HCT116 (cell line): ENCODE data around the gene CNTNAP5. TPM values are rescaled to one million over a fixed set of nuclear protein-coding genes. Genes with fewer than 3 reads are reported as not detected.

Experiments used
- ATAC-seq: fragments of 200-7000 bp; cut with Tn5 transposase; 2 replicates; pipeline ENCODE4 v1.9.1; 2020; ENCODE audit warnings: mild to moderate bottlenecking, moderate library complexity
- BruUV-seq: library from RNA; stranded (reverse); fragments of 400-500 nt; replicated peaks from 2 replicates; lab custom pipeline; 2021; lab: Mats Ljungman, UMichigan
- CTCF ChIA-PET: fragments of 300-600 bp; sonication (Branson Sonifier 250); formaldehyde crosslinking; loops from one replicate; lab custom pipeline; 2021; ENCODE audit warnings: antibody characterized with exemption; lab: Charles Lee
- POLR2A ChIA-PET: fragments of 300-600, 350-600 bp; sonication (Branson Sonifier 250); formaldehyde crosslinking; loops from one replicate; lab custom pipeline; 2021; ENCODE audit warnings: antibody characterized with exemption; lab: Charles Lee
- RAD21 ChIA-PET, 2 experiments: fragments of 300-600 bp; sonication (Branson Sonifier 250); formaldehyde crosslinking; loops; one replicate each; lab custom pipeline; 2023; ENCODE audit warnings: low total read pairs in 2 of 2; ENCODE audit not compliant: uncharacterized antibody in 2 of 2, unreplicated experiment in 2 of 2, low non-redundant PET in 1 of 2; lab: Charles Lee
- DNase-seq: peaks from one replicate; pipeline ENCODE4 v3.0.0-alpha.2; 2010; ENCODE audit warnings: low read depth, low spot score
- H2AFZ ChIP-seq: fragments of 200-600 bp; shearing (Covaris generic), sonication (generic); 2 replicates; pipeline ENCODE4 v1.6.1; 2017; ENCODE audit warnings: low read depth, mixed run types, mixed read lengths, antibody characterized with exemption, low read length; ENCODE audit not compliant: poor library complexity, severe bottlenecking
- H3K27ac ChIP-seq: 2 replicates; pipeline ENCODE4 v1.5.1; 2012; ENCODE audit warnings: low read depth, low read length
- H3K27me3 ChIP-seq: fragments of 200-600 bp; sonication (generic); 2 replicates; pipeline ENCODE4 v1.6.1; 2016; ENCODE audit warnings: mixed run types, low read length, mixed read lengths; ENCODE audit not compliant: insufficient read depth
- H3K36me3 ChIP-seq, 2 experiments: fragments of 200-500 bp in 1 of 2; fragments of 200-600 bp in 1 of 2; sonication (Bioruptor generic) in 1 of 2; sonication (generic) in 1 of 2; 2 replicates each; pipeline versions ENCODE4 v1.5.1 to v1.6.1; 2014 to 2016; ENCODE audit warnings: low read length in 2 of 2, inconsistent platforms in 1 of 2, mixed read lengths in 1 of 2, mixed run types in 1 of 2; ENCODE audit not compliant: insufficient read depth in 2 of 2, control insufficient read depth in 1 of 2
- H3K4me1 ChIP-seq, 2 experiments: fragments of 200-600 bp in 1 of 2; sonication (generic) in 1 of 2; 2 replicates each; pipeline versions ENCODE4 v1.5.1 to v1.6.1; 2012 to 2017; ENCODE audit warnings: low read length in 2 of 2, inconsistent platforms in 1 of 2, mild to moderate bottlenecking in 1 of 2, mixed read lengths in 1 of 2, mixed run types in 1 of 2, moderate library complexity in 1 of 2; ENCODE audit not compliant: insufficient read depth in 2 of 2, control insufficient read depth in 1 of 2
- H3K4me2 ChIP-seq: fragments of 200-600 bp; sonication (generic); 2 replicates; pipeline ENCODE4 v1.6.1; 2017; ENCODE audit warnings: mixed run types, low read length, mixed read lengths
- H3K4me3 ChIP-seq, 2 experiments: fragments of 200-600 bp in 1 of 2; sonication (generic) in 1 of 2; replicated peaks in 1 of 2; 2 replicates each; pipeline ENCODE4 v1.5.1; 2011 to 2016; ENCODE audit warnings: low read length in 2 of 2, control low read depth in 1 of 2, low read depth in 1 of 2, mild to moderate bottlenecking in 1 of 2, mixed read lengths in 1 of 2, mixed run types in 1 of 2
- H3K79me2 ChIP-seq: fragments of 200-600 bp; sonication (generic); 2 replicates; pipeline ENCODE4 v1.6.1; 2017; ENCODE audit warnings: mild to moderate bottlenecking, mixed run types, low read length, moderate library complexity, mixed read lengths; ENCODE audit not compliant: insufficient read depth
- H3K9ac ChIP-seq: fragments of 200-600 bp; sonication (generic); 2 replicates; pipeline ENCODE4 v1.6.1; 2016; ENCODE audit warnings: low read length, mixed read lengths
- H3K9me2 ChIP-seq: fragments of 200-600 bp; sonication (generic), shearing (Covaris generic); 2 replicates; pipeline ENCODE4 v1.6.1; 2017; ENCODE audit warnings: mixed run types, mild to moderate bottlenecking, moderate library complexity; ENCODE audit not compliant: insufficient read depth
- H3K9me3 ChIP-seq, 2 experiments: fragments of 200-500 bp in 1 of 2; fragments of 200-600 bp in 1 of 2; sonication (Bioruptor generic) in 1 of 2; sonication (generic) in 1 of 2; 2 replicates each; pipeline ENCODE4 v1.6.1; 2014 to 2017; ENCODE audit warnings: low read length in 2 of 2, mixed read lengths in 2 of 2, inconsistent platforms in 1 of 2, low read depth in 1 of 2, mild to moderate bottlenecking in 1 of 2, mixed run types in 1 of 2, moderate library complexity in 1 of 2; ENCODE audit not compliant: control insufficient read depth in 1 of 2, insufficient read depth in 1 of 2
- H4K20me1 ChIP-seq: fragments of 200-600 bp; sonication (generic), shearing (Covaris generic); 2 replicates; pipeline ENCODE4 v1.6.1; 2017; ENCODE audit warnings: mixed run types, mild to moderate bottlenecking, moderate library complexity; ENCODE audit not compliant: insufficient read depth
- EGR1 ChIP-seq: IDR thresholded peaks from 2 replicates; pipeline ENCODE4 v1.6.1; 2012; ENCODE audit warnings: low read depth
- ELF1 ChIP-seq: IDR thresholded peaks from 2 replicates; pipeline ENCODE4 v1.6.1; 2012; ENCODE audit warnings: low read depth, borderline replicate concordance
- EZH2 ChIP-seq: fragments of 200-600 bp; sonication (generic); IDR thresholded peaks from 2 replicates; pipeline ENCODE4 v1.6.1; 2017; ENCODE audit warnings: antibody characterized with exemption, mixed run types
- EZH2phosphoT487 ChIP-seq: fragments of 200-600 bp; IDR thresholded peaks from 2 replicates; pipeline ENCODE4 v1.6.1; 2018; ENCODE audit warnings: antibody characterized with exemption, borderline replicate concordance
- JUND ChIP-seq: IDR thresholded peaks from 2 replicates; pipeline ENCODE4 v1.6.1; 2012
- POLR2AphosphoS5 ChIP-seq: IDR thresholded peaks from 2 replicates; pipeline ENCODE4 v1.6.1; 2011; ENCODE audit warnings: mild to moderate bottlenecking, low read depth, low read length, moderate library complexity
- SP1 ChIP-seq: IDR thresholded peaks from 2 replicates; pipeline ENCODE4 v1.6.1; 2012; ENCODE audit warnings: low read depth
- SRF ChIP-seq: IDR thresholded peaks from 2 replicates; pipeline ENCODE4 v1.6.1; 2012; ENCODE audit warnings: low read depth
- TCF7L2 ChIP-seq: IDR thresholded peaks from 2 replicates; pipeline ENCODE4 v1.7.0; 2011; ENCODE audit warnings: borderline replicate concordance, inconsistent platforms; ENCODE audit not compliant: insufficient read depth, insufficient read length; ENCODE audit errors: extremely low read depth
- YY1 ChIP-seq: IDR thresholded peaks from 2 replicates; pipeline ENCODE4 v1.6.1; 2011; ENCODE audit warnings: low read length, low read depth, moderate library complexity, mild to moderate bottlenecking; ENCODE audit not compliant: insufficient replicate concordance; ENCODE audit errors: extremely low read depth
- ZFX ChIP-seq: fragments of 450-650 bp; IDR thresholded peaks from 2 replicates; pipeline ENCODE4 v1.6.1; 2017
- intact Hi-C: fragments of 100-400 bp; cut with micrococcal nuclease; formaldehyde crosslinking; loops from 2 replicates; pipeline ENCODE4 v1.10.0; 2022
- total RNA-seq: library from RNA; stranded (reverse); gene quantifications from one replicate; pipeline ENCODE4 v1.2.1, GENCODE V29; 2021; ENCODE audit not compliant: unreplicated experiment
- TF ChIP-seq, protein P1 (sequence below): IDR thresholded peaks from 2 replicates; pipeline ENCODE4 v1.6.1; 2012
- TF ChIP-seq, protein P2 (sequence below): IDR thresholded peaks from 2 replicates; pipeline ENCODE4 v1.6.1; 2012
- TF ChIP-seq, protein P3 (sequence below), 3 experiments: fragments of 200-600 bp in 1 of 3; sonication (generic) in 1 of 3; IDR thresholded peaks in 2 of 3; conservative IDR thresholded peaks in 1 of 3; 2 replicates each; pipeline ENCODE4 v1.5.1; 2012 to 2017; ENCODE audit warnings: low read depth in 2 of 3, low read length in 2 of 3, antibody characterized with exemption in 1 of 3, borderline replicate concordance in 1 of 3, control low read depth in 1 of 3, mild to moderate bottlenecking in 1 of 3, mixed read lengths in 1 of 3, mixed run types in 1 of 3, moderate library complexity in 1 of 3; ENCODE audit not compliant: insufficient read depth in 1 of 3

The CNTNAP5 gene
- total RNA-seq, 1 experiment from 2014 or later = not detected

DNA sequence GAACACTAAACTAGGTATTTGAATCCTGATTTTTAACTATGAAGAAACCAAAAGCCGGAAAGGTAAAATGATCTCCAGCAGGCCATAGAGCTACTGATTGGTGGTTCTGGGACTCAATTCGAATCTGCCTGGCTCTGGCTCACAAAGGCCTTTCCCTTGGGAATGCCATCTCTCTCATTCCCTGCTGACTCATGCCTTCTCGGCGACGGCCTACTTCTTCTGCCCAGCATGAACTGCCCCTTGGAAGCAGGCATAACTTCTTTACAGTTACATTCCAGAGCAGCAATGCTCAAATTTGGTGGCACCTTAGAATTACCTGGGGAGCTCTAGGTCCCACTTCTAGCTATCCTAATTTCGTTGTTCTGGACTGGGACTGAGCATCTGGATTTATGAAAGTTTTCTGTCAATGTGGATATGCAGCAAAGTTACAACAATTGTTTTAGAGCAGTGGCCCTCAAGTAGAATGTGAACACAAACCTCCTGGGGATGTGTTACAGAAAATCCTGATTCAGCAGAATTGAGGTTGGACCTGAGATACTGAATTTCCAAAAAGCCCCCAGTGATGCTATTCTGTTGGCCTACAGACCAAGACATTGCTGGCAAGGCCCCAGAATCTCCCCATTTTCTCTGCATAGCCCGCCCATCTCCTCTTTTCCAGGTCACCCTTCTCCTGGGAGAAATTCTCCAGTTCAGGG is 261.1 kb downstream of the CNTNAP5 start:
- H3K9ac ChIP-seq = no peak overlapping the region
- intact Hi-C loops = no loop called here
- POLR2A ChIA-PET = no interaction called here
- no peak for DNase-seq
- H3K27ac ChIP-seq = no peak overlapping the region
- no peak for ATAC-seq
- no peaks in the 10 kb centered on the region for H3K9me2 ChIP-seq
- H4K20me1 ChIP-seq = no peaks in the 10 kb centered on the region
- no peaks in the 10 kb centered on the region for H3K79me2 ChIP-seq
- RAD21 ChIA-PET = no interaction called here
- H3K27me3 ChIP-seq = no peaks in the 10 kb centered on the region
- no peak overlapping the region for H2AFZ ChIP-seq
- TF ChIP-seq EZH2phosphoT487 = no peak
- no peak for TF ChIP-seq TCF7L2
- TF ChIP-seq, protein P1, sequence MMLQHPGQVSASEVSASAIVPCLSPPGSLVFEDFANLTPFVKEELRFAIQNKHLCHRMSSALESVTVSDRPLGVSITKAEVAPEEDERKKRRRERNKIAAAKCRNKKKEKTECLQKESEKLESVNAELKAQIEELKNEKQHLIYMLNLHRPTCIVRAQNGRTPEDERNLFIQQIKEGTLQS = no peak
- no peak for TF ChIP-seq SP1
- no peak for TF ChIP-seq ZFX
- no peak for TF ChIP-seq POLR2AphosphoS5
- no peak for TF ChIP-seq SRF
- TF ChIP-seq YY1 = no peak
- TF ChIP-seq EGR1 = no peak
- TF ChIP-seq, protein P2, sequence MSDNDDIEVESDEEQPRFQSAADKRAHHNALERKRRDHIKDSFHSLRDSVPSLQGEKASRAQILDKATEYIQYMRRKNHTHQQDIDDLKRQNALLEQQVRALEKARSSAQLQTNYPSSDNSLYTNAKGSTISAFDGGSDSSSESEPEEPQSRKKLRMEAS = no peak
- TF ChIP-seq ELF1 = no peak
- TF ChIP-seq JUND = no peak
- TF ChIP-seq, protein P3, sequence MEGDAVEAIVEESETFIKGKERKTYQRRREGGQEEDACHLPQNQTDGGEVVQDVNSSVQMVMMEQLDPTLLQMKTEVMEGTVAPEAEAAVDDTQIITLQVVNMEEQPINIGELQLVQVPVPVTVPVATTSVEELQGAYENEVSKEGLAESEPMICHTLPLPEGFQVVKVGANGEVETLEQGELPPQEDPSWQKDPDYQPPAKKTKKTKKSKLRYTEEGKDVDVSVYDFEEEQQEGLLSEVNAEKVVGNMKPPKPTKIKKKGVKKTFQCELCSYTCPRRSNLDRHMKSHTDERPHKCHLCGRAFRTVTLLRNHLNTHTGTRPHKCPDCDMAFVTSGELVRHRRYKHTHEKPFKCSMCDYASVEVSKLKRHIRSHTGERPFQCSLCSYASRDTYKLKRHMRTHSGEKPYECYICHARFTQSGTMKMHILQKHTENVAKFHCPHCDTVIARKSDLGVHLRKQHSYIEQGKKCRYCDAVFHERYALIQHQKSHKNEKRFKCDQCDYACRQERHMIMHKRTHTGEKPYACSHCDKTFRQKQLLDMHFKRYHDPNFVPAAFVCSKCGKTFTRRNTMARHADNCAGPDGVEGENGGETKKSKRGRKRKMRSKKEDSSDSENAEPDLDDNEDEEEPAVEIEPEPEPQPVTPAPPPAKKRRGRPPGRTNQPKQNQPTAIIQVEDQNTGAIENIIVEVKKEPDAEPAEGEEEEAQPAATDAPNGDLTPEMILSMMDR (IDR thresholded peaks at IDR 0.05 in 2 of 3, conservative IDR thresholded peaks at IDR 0.05 in 1 of 3; ENCODE audit: borderline replicate concordance in 1 of 3, insufficient read depth in 1 of 3, low read depth in 2 of 3, low read length in 2 of 3) = no peak
- no peak for TF ChIP-seq EZH2
- CTCF ChIA-PET = no interaction called here
- no peak overlapping the region for H3K4me2 ChIP-seq
- no peak overlapping the region for H3K4me3 ChIP-seq
- peaks cover 11 to 26% of the 10 kb centered on the region in 2 experiments; a peak in 2 of 4 replicates for H3K9me3 ChIP-seq
- H3K36me3 ChIP-seq = no peaks in the 10 kb centered on the region
- no TSS peak for BruUV-seq
- no peaks in the 10 kb centered on the region for H3K4me1 ChIP-seq
